ENCODE measurements around the gene C1orf159. TPM values are rescaled to one million over a fixed set of nuclear protein-coding genes. Genes with fewer than 3 reads are reported as not detected.

C1orf159 gene
- total and polyA plus RNA-seq, 9 of the 15 experiments (the other 6 are each of a cell fraction or from before 2014, with no cell fraction given): 0.28 to 54.9 (median 10.6) TPM

DNA sequence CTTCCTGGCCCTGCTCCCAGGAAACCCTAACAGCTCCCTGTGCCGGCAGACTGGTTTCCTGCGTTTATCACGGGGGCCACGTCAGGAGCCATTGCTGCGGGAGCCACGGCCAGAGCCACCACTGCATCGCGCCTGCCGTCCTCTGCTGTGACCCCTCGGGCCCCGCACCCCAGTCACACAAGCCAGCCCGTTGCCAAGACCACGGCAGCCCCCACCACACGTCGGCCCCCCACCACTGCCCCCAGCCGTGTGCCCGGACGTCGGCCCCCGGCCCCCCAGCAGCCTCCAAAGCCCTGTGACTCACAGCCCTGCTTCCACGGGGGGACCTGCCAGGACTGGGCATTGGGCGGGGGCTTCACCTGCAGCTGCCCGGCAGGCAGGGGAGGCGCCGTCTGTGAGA is 67.9 kb downstream of the C1orf159 start:
- Histone ChIP-seq H3K9me1 (ENCODE audit: control insufficient read depth, insufficient read depth, low read length) (no peaks in the 10 kb centered on the region), H3K4me2 (ENCODE audit: insufficient read depth, low read length) (no peak overlapping the region), H3K9me3 (replicated peaks; ENCODE audit: control insufficient read depth, insufficient read depth, low read depth, low read length) (no peaks in the 10 kb centered on the region), H3K4me1 (replicated peaks in 1 of 2; ENCODE audit: control insufficient read depth in 2 of 2, insufficient read depth in 2 of 2, low read length in 2 of 2) (peaks cover 0 to 37% of the 10 kb centered on the region in 2 experiments; a peak in 2 of 5 replicates), H3K27me3 (ENCODE audit: control insufficient read depth in 2 of 2, insufficient read depth in 2 of 2, low read length in 2 of 2) (no peaks in the 10 kb centered on the region), H3K27ac (ENCODE audit: extremely low read depth, low read depth, low read length) (no peak overlapping the region), H3K79me2 (ENCODE audit: control insufficient read depth, insufficient read depth, low read length) (no peaks in the 10 kb centered on the region), H4K20me1 (replicated peaks; ENCODE audit: control insufficient read depth, insufficient read depth, low read length) (no peaks in the 10 kb centered on the region), H3K4me3 (no peak overlapping the region), H2AFZ (ENCODE audit: low read depth, low read length) (no peak overlapping the region), H3K36me3 (ENCODE audit: control insufficient read depth, insufficient read depth, low read length) (peaks cover 86% of the 10 kb centered on the region), H3K9ac (ENCODE audit: insufficient read depth in 1 of 2, low read depth in 2 of 2, low read length in 2 of 2) (no peak overlapping the region)
- BruUV-seq (replicated peaks): no TSS peak
- CTCF ChIA-PET (ENCODE audit: low intra/inter-chr PET ratio): no interaction called here
- WGBS (ENCODE audit: insufficient coverage, low coverage, missing lambda C conversion rate): 95% methylated on average over 9 of the region's 25 CpGs
- POLR2A ChIA-PET: interaction anchor here (0.6 kb wide), 1 partner anchor 90 kb away, joined by 3 read pairs; no protein-coding TSS in a partner anchor
- DNase-seq (ENCODE audit: extremely low read depth in 1 of 4, low spot score in 3 of 4) (no peak), ATAC-seq (no peak), FAIRE-seq (no peak)
- intact Hi-C loops (cut with micrococcal nuclease) (no loop called here), in situ Hi-C loops (cut with MboI) (no loop called here)
- TF ChIP-seq IRF2 (CRISPR knock-in tag; IDR thresholded peaks at IDR 0.05) (no peak), BCL6 (CRISPR knock-in tag; IDR thresholded peaks at IDR 0.05) (no peak), THAP7 (CRISPR knock-in tag; IDR thresholded peaks at IDR 0.05) (no peak), RBM14 (IDR thresholded peaks at IDR 0.05; ENCODE audit: borderline replicate concordance, insufficient read depth, low read depth, low read length) (no peak), HDGF (IDR thresholded peaks at IDR 0.05) (no peak), CBX8 (IDR thresholded peaks at IDR 0.05; ENCODE audit: borderline replicate concordance, extremely low read depth, low read depth, low read length, poor library complexity, severe bottlenecking) (no peak), ZNF431 (CRISPR knock-in tag; IDR thresholded peaks at IDR 0.05) (no peak), HES1 (IDR thresholded peaks at IDR 0.05; ENCODE audit: low read depth) (no peak), ZNF146 (CRISPR knock-in tag; IDR thresholded peaks at IDR 0.05; ENCODE audit: unreplicated experiment) (no peak)
- TF ChIP-seq, protein P1, sequence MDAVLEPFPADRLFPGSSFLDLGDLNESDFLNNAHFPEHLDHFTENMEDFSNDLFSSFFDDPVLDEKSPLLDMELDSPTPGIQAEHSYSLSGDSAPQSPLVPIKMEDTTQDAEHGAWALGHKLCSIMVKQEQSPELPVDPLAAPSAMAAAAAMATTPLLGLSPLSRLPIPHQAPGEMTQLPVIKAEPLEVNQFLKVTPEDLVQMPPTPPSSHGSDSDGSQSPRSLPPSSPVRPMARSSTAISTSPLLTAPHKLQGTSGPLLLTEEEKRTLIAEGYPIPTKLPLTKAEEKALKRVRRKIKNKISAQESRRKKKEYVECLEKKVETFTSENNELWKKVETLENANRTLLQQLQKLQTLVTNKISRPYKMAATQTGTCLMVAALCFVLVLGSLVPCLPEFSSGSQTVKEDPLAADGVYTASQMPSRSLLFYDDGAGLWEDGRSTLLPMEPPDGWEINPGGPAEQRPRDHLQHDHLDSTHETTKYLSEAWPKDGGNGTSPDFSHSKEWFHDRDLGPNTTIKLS (IDR thresholded peaks at IDR 0.05; ENCODE audit: borderline replicate concordance, low read depth): no peak
- TF ChIP-seq, protein P2, sequence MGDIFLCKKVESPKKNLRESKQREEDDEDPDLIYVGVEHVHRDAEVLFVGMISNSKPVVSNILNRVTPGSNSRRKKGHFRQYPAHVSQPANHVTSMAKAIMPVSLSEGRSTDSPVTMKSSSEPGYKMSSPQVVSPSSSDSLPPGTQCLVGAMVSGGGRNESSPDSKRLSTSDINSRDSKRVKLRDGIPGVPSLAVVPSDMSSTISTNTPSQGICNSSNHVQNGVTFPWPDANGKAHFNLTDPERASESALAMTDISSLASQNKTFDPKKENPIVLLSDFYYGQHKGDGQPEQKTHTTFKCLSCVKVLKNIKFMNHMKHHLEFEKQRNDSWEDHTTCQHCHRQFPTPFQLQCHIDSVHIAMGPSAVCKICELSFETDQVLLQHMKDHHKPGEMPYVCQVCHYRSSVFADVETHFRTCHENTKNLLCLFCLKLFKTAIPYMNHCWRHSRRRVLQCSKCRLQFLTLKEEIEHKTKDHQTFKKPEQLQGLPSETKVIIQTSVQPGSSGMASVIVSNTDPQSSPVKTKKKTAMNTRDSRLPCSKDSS (IDR thresholded peaks at IDR 0.05; ENCODE audit: low read depth, partially characterized antibody): no peak
- TF ChIP-seq, protein P3, sequence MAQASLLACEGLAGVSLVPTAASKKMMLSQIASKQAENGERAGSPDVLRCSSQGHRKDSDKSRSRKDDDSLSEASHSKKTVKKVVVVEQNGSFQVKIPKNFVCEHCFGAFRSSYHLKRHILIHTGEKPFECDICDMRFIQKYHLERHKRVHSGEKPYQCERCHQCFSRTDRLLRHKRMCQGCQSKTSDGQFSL (CRISPR knock-in tag; IDR thresholded peaks at IDR 0.05): no peak
- TF ChIP-seq, protein P3 (tag; IDR thresholded peaks at IDR 0.05): no peak
- TF ChIP-seq, protein P4, sequence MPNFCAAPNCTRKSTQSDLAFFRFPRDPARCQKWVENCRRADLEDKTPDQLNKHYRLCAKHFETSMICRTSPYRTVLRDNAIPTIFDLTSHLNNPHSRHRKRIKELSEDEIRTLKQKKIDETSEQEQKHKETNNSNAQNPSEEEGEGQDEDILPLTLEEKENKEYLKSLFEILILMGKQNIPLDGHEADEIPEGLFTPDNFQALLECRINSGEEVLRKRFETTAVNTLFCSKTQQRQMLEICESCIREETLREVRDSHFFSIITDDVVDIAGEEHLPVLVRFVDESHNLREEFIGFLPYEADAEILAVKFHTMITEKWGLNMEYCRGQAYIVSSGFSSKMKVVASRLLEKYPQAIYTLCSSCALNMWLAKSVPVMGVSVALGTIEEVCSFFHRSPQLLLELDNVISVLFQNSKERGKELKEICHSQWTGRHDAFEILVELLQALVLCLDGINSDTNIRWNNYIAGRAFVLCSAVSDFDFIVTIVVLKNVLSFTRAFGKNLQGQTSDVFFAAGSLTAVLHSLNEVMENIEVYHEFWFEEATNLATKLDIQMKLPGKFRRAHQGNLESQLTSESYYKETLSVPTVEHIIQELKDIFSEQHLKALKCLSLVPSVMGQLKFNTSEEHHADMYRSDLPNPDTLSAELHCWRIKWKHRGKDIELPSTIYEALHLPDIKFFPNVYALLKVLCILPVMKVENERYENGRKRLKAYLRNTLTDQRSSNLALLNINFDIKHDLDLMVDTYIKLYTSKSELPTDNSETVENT (CRISPR knock-in tag; IDR thresholded peaks at IDR 0.05): no peak
